NT2/D1 (cell line): ENCODE measurements around the gene SND1.

Source experiments
- DNase-seq: peaks from one replicate; pipeline ENCODE4 v3.0.0-alpha.2; 2011; ENCODE audit warnings: low read depth, low spot score
- H3K27me3 ChIP-seq: 2 replicates; pipeline ENCODE4 v1.6.0; 2011; ENCODE audit warnings: mild to moderate bottlenecking; ENCODE audit not compliant: insufficient read length, insufficient read depth
- H3K36me3 ChIP-seq: 2 replicates; pipeline ENCODE4 v1.6.1; 2011; ENCODE audit warnings: mild to moderate bottlenecking, low read length, mixed read lengths; ENCODE audit not compliant: insufficient read depth, insufficient read length
- H3K4me1 ChIP-seq: 2 replicates; pipeline ENCODE4 v1.5.1; 2011; ENCODE audit not compliant: insufficient read depth, insufficient read length
- H3K4me3 ChIP-seq: 2 replicates; pipeline ENCODE4 v1.5.1; 2011; ENCODE audit warnings: low read depth; ENCODE audit not compliant: insufficient read length
- H3K9ac ChIP-seq: 2 replicates; pipeline ENCODE4 v1.6.0; 2011; ENCODE audit warnings: low read depth; ENCODE audit not compliant: insufficient read length
- H3K9me3 ChIP-seq: 2 replicates; pipeline ENCODE4 v1.5.1; 2011; ENCODE audit warnings: mild to moderate bottlenecking, low read length; ENCODE audit not compliant: insufficient read depth
- SUZ12 ChIP-seq: IDR thresholded peaks from 2 replicates; pipeline ENCODE4 v1.6.1; 2011; ENCODE audit not compliant: insufficient read length, insufficient read depth; ENCODE audit errors: extremely low read depth
- YY1 ChIP-seq: IDR thresholded peaks from 2 replicates; pipeline ENCODE4 v1.6.1; 2011; ENCODE audit not compliant: insufficient read length, insufficient read depth
- ZNF274 ChIP-seq: IDR thresholded peaks from 2 replicates; pipeline ENCODE4 v1.6.1; 2011; ENCODE audit warnings: mild to moderate bottlenecking, low read depth, low read length

SND1 gene

DNA sequence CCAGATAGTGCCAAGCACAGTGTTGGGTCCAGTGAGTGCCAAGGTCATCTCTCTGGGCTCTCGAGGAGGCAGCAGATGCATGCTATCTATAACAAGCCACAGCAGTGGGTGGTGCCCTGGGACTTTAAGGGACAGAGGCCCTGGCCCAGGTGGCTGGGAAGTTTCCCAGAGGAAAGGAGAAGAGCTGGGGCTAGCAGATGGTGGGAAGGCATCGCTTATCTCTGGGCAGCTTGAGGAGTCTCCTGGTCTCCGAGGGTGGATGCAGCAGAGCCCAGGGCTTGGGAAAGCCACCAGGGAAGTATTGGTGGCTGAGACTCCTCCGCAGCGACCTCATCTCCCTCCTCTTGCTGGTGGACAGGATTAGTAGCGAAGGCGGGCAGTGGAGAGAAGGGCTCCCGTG lies 442.7 kb downstream of the SND1 start:
- DNase-seq, result no peak
- Histone ChIP-seq H3K27me3 (no peaks in the 10 kb centered on the region), H3K4me3 (no peak overlapping the region), H3K4me1 (peaks cover 2% of the 10 kb centered on the region), H3K9ac (no peak overlapping the region), H3K36me3 (peaks cover 50% of the 10 kb centered on the region), H3K9me3 (no peaks in the 10 kb centered on the region)
- TF ChIP-seq SUZ12 (no peak), ZNF274 (no peak), YY1 (no peak)

DNA sequence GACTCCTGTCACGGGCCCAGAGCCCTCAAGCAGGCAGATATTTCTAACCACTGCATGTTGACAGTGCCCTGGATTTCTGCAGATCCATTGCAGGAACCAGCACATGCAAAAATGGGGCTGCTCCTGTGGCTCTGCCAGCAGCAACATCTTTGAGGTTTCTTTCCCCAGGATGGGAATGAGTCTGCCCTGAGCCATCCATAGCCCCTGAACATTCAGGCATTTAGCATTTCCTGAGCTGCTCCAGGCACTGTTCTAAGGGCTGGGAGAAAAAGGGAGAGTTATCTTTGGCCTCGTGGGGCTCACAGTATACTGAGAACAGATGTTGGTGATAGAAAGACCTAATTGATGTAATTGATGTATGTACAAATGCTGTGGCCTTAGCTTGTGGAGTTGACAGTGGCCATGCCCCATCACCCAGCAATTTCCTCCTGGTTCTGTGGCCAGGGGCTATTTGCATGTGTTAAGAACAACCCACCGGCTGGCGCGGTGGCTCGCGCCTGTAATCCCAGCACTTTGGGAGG lies 445.3 kb downstream of the SND1 start:
- Histone ChIP-seq H3K9ac (no peak overlapping the region), H3K4me3 (no peak overlapping the region), H3K36me3 (peaks cover 26% of the 10 kb centered on the region), H3K9me3 (no peaks in the 10 kb centered on the region), H3K4me1 (no peaks in the 10 kb centered on the region), H3K27me3 (no peaks in the 10 kb centered on the region)
- no peak for DNase-seq
- TF ChIP-seq YY1 (no peak), ZNF274 (no peak), SUZ12 (no peak)

DNA sequence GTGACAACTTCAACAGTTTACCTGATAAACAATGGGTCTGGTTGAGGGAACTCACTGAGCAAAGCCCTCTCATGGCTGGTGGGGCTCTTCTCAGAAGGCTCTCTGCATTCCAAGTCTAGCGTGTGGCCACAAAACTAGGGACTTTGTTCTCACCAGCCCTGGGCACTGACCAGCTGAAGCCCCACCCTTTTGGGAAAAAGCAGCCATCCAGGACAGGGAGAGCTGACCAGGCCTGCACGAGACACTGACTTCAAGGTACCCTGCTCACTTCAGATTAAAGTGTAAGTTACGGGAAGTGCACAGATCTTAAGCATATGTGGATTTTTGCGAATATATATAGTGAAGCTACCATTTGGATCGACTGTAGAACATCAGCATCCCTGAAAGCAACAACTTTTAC lies 446.6 kb downstream of the SND1 start:
- Histone ChIP-seq H3K27me3 (peaks cover 5% of the 10 kb centered on the region), H3K4me1 (no peaks in the 10 kb centered on the region), H3K36me3 (peaks cover 13% of the 10 kb centered on the region), H3K9ac (no peak overlapping the region), H3K9me3 (no peaks in the 10 kb centered on the region), H3K4me3 (no peak overlapping the region)
- TF ChIP-seq YY1, result no peak
- TF ChIP-seq ZNF274, result no peak
- TF ChIP-seq SUZ12, result no peak
- no peak for DNase-seq

- DNase-seq, result no peak
- Histone ChIP-seq H3K9me3 (no peaks in the 10 kb centered on the region), H3K9ac (no peak overlapping the region), H3K4me3 (no peak overlapping the region), H3K4me1 (peaks cover under 1% of the 10 kb centered on the region), H3K36me3 (peaks cover 7% of the 10 kb centered on the region), H3K27me3 (peaks cover 12% of the 10 kb centered on the region)
- no peak for TF ChIP-seq ZNF274
- no peak for TF ChIP-seq YY1
- TF ChIP-seq SUZ12, result no peak
Observed at GRCh38 chr7:128099204-128099671, 447.2 kb downstream of the SND1 start.

DNA sequence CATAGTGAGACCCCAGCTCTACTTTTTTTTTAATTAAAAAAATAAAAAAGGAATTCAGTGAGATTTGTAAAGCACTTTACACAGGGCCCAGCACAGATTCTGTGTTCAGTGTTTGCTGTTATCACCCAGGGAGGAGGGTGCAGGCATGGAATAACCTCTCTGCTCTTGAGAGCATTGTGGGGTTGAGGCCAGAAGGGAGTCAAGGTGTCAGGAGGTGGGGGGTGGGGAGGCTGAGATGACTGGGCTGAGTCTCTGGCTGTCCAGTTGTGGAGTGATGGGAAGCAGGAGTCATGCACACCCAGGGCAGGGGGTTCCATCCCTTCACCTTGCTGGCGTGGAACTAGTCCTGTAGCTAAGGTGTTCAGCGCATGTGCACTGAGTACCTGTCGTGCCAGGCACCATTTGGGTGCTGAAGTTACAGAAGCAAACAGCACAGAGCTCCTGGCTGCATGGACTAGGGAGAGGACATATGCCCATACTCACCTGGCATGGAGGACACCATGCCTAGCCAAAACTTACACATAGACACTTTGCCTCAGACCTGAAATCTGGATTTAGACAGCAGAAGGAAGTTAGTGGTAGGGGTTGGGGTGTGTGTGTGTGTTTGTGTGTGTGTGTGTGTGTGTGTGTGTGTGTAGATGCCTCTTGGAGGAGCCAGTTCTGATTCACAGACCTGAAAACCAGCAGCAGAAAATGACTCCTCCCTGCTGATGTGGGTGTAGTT lies 448.4 kb downstream of the SND1 start:
- Histone ChIP-seq H3K4me3 (no peak overlapping the region), H3K36me3 (no peaks in the 10 kb centered on the region), H3K27me3 (peaks cover 22% of the 10 kb centered on the region), H3K9ac (no peak overlapping the region), H3K4me1 (peaks cover 3% of the 10 kb centered on the region), H3K9me3 (no peaks in the 10 kb centered on the region)
- no peak for DNase-seq
- TF ChIP-seq YY1, result no peak
- TF ChIP-seq ZNF274, result no peak

DNA sequence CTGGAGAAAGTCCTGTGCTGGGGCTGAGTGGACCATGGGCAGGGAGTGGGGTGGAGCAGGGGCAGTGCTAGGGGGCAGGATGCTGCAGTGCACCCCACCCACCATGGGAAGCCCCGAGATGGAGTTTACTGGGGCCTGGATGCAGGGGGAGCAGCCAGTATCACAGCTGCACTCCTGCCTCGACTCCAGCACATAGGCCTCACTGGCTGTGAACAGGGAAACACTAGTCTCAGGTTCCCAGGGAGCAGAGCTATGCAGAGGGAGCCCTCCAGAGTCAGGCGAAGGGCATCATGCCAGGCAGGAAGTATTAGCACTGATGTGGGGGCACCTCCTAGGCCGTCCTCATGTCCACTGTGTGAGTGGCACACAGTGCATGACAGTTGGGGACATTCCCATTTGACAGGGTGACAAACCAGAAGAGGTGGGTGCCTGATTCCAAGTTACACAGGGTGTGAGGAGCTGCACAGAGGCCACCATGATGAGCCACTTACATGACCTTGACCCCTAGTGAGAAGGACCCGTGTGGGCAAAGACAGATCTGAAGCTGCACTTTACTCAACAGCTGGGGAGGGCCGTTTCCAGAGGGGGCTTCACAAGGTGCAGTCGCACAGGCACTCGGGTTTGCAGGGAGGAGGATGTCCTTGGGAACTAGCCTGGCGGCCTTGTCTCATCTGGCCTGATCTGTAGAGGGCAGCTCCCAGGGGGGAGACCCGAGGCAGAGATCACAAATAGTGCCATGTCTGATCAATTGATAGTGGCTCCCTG lies 449.1 kb downstream of the SND1 start:
- peaks cover 29% of the 10 kb centered on the region for H3K27me3 ChIP-seq
- peaks cover 3% of the 10 kb centered on the region for H3K4me1 ChIP-seq
- no peak for DNase-seq
- TF ChIP-seq YY1 (no peak), ZNF274 (no peak), SUZ12 (no peak)
- H3K9me3 ChIP-seq, result no peaks in the 10 kb centered on the region
- H3K9ac ChIP-seq, result no peak overlapping the region
- no peak overlapping the region for H3K4me3 ChIP-seq
- H3K36me3 ChIP-seq, result no peaks in the 10 kb centered on the region
